Islet of Langerhans (tissue), 1 donor: ENCODE measurements around the gene PINLYP.

ENCODE experiments used
- FAIRE-seq: peaks from one replicate; lab custom pipeline; 2011; peaks lifted over from hg19 to GRCh38; lab: Jason Lieb, UNC

Gene PINLYP

DNA sequence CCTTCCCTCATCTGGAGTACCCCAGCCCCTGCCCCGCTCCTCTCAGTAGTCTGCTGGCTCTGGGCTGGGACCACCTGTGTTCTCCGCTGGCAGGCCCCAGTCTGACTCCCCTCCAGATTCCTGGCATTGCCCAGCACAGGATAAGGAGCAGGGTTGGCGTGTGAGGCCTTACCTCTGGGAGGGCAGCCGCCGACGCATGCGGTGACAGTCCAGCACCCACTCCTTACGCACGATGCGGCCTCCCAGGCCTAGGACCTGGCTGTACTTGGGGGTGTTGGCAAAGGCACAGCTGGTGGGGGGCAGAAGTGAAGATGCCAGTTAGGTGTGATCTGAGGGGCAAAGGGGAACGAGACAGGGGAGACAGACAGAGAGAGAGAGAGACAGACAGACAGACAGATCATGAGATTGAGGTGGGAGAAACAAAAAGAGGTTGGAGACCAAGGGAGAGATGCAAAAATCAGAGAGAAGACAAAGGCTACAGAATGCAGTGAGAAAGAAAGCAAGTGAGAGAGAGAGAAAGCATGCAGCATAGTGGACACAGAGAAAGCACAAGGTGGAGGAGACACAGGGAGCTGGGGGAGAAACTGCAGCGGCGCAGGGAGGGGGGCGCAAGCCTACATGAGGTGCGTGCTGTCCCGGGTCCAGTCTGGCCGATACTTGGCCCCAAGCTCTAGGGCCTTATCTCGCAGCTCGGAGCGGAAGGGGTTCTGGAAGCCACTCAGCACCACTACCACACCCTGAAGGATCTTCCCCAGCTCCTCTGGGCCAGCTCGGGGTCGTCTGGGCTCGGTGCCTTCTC lies 24.0 kb upstream of the PINLYP start:
- FAIRE-seq: no peak

DNA sequence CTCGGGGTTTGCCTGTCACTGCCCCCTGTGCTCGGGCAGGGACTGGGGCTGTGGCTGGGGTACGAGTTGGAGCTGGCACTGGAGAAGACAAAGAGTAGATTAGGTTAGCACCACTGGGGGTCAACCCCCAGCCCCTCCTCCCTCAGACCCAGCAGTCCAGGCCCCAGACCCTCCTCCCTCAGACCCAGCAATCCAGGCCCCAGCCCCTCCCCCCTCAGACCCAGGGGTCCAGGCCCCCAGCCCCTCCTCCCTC lies 23.5 kb upstream of the PINLYP start:
- FAIRE-seq: no peak

DNA sequence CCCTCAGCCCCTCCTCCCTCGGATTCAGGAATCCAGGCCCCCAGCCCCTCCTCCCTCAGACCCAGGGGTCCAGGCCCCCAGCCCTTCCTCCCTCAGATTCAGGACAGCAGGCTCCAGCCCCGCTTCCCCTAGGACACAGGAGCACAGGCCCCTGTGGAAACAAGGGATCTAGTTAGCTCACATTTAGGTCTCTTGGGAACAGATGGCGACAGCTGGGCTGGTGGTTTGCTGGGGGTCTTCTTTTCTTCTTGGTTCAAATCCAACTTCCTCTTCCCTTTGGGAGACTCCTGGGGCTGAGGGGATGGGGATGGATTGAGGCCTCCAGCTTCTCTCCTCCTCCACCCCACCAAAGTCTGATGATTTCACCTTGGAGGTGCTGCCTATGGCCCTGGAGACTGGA lies 23.0 kb upstream of the PINLYP start:
- FAIRE-seq: no peak

DNA sequence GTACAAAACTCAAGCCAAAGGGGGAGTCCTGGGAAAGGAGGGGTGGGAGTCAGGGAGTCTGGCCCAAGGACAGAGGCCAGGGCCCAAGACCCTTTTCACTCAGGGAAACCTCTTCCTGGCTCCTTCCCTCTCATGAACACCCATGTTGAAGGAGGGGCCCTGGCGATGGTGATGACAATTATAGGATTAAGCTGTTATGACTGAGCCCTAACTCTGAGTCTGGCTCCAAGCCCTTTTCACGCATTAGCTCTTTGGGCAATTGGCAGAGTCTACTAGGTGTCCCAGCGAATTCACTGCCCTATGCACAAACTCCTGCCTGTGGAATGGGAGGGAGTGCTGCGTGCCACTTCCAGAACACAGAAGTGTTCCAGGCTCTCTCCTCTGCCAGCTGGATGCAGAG lies 21.9 kb upstream of the PINLYP start:
- no peak for FAIRE-seq

DNA sequence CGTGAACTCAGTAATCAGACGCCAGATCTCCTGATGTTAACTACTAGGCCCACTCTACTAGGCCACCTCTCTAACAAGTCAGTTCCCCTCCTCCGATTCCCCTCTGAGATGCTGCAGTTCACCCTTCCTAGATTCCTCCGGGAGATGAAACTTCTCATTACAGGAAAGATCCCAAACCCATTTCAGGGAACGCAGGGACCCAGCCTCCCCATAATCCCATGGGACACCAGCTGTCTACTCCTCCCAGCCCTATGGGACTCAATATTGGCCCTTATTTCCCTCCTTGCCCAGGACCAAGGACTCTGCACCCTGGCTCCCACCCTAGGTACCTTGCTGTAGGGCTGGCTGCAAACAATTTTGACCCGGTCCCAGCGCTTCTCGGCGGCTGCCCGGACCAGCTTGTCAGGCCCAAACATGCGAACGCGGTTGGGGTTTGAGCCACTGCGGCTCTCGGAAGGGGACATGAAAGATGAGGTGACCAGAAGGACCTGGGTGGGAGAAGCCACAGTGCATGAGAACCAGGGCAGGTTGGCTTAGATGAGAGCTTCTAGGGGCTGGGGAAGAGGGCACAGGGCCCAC lies 21.2 kb upstream of the PINLYP start:
- FAIRE-seq: no peak

DNA sequence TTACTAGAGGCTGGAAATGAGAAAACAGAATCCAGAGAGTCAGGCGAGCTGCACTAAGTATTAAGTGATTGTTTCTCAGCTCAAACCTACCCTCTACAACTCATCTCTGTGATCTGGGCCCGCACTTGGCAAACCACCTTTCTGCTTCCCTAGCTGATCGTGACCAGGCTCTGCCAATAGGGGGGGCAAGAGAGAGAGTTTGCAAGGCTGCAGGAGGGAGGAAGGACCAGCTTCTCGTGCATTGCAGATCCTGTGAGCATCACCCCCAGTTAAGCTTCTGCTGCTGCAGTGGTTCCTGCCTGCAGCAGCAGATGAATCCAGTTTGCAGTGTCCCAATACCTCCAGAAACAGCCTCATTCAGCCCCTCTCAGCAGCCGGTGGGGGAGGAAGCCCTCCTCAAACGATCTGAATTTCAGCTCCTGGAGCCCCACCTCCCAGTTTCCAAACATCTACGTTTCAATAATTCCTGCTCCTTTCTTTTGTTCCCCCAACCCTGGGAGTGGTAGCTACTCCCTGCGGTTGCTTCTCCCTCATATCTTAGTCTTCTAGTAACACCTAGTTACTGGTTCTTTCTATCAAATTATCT lies 20.3 kb upstream of the PINLYP start:
- no peak for FAIRE-seq

DNA sequence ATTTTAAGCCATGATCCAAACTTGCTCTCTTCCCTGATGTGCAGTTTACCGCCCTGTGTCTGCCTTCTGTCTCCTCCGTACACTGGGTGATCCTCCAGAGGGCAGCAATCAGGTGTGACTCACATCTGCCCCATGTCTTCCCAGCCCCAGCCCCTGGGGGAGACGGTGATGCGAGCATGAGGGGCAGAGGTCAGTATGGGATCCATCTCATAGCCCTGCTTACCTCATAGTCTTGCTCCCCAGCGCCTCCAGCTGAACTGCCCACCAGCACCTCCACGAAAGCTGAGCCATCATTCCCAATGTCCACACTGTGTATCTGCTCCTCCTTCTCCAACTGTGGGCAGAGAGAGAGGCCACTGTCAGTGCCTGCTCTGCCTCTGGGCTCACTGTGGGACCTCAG lies 14.9 kb upstream of the PINLYP start:
- FAIRE-seq: no peak

DNA sequence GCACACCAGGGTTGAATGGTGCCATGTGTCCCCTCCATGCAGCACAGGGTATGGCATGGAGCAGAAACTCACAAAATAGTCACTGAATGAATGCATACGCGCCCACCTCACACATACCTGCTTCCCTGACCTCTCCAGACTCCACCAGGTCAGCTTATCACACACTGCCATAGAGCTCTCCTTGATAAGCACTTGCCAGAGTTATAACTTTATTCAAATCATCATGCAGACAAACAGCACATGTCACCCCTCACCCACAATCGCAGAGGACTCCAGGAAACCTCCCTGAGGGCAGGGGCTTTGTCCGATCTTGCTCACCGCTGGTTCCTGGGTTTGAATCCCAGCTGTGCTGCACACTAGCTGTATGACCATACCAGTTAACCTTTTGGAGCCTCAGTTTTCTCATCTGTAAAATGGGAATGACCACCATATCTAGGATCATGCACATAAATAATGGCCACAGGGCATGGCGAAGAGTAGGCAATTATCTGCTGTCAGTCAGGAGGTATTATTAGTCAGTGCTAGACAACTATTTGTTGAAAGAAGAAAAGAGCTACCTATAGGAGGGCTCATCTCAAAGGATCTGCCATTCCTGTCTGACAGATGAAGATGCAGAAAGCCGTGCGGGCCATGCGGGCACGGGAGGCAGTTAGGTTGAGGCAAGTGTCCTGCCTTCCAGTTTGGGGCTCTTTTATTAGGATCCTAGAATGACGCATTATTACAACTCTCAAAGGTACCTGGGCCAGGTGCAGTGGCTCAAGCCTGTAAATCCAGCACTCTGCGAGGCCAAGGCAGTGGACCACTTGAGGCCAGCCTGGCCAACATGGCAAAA lies 14.2 kb upstream of the PINLYP start:
- FAIRE-seq: no peak

DNA sequence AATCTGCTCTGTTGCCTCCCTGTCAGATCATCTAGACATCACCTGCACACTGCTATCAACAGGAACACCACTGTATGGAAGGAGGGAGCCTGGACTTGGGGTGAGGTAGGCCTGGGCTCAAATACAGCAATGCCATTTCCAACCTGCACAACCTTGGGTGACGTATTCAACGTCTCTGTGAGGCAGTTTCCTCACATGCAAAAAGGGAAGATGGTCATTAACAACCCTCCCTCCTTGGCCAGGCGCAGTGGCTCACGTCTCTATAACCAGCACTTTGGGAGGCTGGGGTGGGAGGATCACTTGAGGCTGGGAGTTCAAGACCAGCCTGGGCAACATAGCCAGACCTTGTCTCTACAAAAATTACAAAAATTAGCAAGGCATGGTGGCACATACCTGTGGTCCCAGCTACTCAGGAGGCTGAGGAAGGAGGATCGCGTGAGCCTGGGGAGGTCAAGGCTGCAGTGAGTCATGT lies 13.3 kb upstream of the PINLYP start:
- no peak for FAIRE-seq

DNA sequence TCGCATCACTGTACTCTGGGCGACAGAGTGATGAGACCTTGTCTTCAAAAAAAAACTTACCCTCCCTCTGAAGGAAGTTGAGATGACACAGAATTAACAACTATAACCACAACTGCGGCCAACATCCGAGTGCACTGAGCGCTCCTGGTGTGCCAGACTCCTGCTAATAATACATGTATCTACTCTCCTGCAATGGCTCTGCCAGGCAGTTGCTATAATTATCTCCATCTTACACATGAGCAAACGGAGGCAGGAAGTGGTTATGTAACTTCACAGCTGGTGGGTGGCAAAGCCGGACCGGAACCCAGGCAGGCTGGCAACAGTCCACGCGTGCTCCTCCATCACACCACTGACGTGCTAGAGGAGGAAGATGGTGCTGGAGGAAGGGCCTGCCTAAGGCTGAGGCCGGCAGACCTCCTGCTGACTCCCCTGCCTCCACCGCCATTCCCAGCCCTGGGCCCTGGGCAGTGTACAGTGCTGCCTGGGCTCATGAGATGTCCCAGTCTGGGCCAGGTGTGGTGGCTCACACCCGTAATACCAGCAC lies 12.8 kb upstream of the PINLYP start:
- FAIRE-seq: peak; percentile 71

DNA sequence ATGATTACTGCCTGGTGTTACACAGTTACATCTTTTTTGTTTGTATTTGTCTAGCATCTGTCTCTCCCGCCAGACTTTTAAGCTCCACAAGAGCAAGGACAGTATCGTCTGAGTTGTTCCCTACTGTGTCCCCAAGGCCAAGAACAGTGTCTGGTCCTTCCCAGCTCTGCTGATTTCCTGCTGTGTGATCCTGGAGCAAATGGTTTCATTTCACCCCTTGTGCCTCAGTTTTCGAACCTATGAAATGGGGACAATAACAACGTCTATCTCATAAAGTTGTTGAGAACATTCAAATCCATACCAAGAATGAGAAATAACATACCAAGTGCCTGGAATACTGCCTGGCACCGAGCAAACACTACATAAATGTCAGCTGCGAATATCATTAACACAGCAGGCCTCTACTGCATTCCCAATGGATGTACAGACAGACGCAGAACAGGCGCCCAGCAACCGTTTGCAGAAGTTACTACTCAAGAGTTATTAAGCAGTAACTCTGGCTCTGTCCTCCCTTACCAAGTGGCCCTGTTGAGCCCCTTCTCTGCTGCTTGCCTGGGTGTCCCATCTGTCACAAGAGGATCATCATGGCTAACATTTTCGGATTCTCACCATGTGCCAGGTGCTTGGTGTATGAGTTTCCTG lies 11.7 kb upstream of the PINLYP start:
- no peak for FAIRE-seq

DNA sequence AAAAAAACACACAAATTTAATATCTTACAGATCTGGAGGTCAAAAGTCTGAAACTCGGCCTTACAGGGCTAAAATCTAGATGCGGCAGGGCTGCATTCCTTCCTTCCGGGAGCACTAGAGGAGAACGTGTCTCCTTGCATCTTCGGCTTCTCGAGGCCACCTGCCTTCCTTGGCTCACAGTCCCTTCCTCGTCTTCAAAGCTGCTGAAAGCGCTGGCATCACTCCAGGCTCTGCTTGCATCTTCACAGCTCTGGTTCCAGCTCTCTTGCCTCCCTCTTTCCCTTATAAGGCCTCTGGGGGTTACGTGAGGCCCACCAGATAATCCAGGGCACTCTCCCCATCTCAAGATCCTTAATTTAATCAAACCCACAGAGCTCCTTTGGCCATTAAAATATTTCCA lies 10.8 kb upstream of the PINLYP start:
- FAIRE-seq: no peak

DNA sequence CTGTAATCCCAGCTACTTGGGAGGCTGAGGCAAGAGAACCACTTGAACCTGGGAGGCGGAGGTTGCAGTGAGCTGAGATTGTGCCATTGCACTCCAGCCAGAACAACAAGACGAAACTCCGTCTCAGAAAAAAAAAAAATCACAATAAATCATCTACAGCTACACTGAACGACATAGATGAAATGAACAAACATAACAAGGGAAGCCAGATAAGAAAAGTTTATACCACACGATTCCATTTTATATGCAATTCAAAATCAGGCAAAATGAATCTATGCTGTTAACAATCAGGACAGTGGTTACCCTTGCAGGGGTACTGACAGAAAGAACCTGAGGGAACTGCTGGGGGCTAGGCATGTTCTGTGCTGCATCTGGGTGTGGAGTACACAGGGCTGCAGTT lies 5.9 kb upstream of the PINLYP start:
- no peak for FAIRE-seq

DNA sequence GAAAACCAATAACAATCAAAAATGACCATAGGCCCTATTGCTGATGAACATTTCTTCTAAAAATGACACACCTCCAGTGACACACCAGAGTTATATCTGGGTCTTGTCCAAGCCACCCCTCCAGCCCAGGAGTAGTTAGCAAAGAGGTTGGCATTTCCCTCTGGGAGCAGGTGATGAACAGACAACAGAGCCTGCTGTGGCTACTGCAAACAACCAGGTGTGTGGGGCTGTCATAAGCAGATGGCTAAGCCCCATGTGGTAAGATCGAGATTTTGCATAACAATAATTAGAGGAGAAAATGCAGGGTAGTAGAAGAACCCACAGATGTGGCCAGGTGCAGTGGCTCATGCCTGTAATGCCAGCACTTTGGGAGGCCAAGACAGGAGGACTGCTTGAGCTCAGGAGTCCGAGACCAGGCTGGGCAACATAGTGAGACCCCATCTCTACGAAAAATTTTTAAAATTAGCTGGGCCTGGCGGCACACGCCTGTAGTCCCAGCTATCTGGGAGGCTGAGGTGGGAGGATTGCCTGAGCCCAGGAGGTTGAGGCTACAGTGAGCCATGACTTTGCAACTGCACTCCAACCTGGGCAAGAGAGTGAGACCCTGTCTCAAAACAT lies 5.3 kb upstream of the PINLYP start:
- FAIRE-seq: no peak

DNA sequence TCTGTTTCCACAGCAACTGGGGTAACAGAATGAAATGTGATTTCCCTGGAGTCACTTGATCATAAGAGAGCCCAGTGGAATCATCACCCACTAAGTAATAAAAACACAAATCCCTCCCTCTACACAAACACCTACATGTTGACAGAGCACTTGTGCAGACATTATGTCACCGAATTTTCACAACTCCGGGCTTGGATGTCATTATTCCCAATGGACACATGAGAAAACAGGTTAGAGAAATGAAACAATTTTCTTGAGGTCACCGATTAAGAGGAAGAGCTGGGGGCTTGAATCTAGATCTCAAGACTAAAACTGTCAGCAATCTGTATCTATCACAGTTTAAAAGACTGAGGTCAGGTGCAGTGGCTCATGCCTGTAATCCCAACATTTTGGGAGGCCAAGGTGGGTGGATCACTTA lies 3.4 kb upstream of the PINLYP start:
- peak; percentile 98 for FAIRE-seq

DNA sequence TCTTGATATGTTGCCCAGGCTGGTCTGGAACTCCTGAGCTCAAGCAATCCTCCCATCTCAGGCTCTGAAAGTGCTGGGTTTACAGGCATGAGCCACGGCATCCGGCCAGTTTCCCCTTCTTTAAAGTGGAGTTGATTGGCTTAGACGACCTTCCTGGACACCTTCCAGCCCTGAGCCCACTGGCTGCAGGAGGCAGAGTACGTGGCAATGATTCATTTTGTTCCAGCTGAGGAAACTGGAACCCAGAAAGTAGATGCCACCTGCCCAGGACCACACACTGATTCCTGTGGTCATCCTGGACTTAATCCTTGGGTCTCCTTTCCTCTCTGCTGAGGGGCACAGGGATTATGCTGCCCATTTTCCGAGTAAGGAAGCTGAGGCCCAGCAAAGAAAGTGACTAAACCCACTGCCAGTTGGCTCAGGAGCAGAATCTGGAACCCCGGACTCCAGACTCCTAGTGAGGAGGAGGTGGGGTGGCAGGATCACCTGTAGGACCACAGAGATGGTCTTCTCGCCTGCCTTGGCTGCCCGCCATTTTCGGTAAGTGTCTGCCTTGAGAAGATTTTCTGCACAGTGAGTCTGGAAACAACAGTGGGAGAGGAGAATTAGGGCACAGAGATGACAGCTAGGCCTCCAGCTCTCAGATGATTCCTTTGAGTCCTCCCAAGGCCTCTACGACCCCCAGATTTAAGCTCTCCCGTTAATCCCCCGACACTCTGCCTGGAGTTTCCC lies 1.0 kb upstream of the PINLYP start:
- no peak for FAIRE-seq

DNA sequence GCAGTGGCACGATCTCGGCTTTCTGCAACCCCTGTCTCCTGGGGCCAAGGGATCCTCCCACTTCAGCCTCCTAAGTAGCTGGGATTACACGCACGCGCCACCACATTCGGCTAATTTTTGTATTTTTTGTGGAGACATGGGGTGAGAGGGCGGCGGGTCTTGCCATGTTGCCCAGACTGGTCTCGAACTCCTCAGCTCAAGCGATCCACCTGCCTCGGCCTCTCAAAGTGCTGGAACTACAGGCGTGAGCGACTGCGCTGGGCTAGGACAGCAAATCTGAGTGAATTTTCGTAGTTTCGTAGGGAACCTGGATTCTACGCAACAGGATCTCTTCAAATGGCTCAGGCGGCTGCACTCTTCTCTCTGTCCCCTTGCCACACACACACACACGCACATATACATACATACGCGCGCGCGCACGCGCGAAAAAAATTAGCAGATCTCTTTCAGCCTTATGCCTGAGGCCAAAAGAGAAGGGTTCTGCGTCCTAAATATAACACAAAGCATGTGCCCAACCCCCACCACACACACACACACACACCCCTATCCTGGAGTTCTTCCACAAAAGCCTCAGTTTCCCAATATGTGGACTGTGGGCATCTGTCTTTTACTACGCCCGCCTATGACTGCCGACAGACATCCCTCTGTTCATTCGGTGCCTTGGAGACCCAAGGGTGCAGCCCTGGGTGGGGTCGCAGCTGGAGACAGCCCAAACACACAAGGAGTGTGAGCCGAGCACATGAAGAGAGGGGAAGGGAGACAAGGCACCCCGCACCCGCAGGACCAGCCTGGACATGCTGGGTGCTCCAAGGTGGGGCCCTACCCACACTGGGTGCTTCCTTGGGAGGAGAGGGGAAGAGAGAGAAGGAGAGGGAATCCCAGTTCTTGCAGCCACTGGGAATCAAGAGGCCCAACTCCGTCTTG lies 616 bp downstream of the PINLYP start:
- FAIRE-seq: no peak

DNA sequence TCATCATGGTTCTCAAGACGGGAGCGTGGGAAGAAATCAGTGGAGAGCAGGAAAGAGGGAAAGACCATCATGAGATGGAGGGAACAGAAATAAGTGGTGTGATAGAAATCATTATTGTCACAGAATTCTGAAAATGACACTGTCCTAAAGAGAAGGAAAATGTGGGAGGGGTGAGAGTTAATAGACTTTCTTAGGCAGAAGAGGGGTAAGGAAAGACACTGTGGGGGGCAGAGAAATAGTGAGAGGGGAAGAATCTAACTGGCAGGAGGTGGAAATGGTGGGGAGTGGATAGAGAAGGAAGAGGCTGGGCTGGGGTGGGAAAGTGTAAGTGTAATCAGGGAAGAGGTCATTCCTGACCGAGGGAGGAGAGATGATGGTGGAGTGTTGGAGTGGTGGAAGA lies 3.2 kb downstream of the PINLYP start:
- no peak for FAIRE-seq

DNA sequence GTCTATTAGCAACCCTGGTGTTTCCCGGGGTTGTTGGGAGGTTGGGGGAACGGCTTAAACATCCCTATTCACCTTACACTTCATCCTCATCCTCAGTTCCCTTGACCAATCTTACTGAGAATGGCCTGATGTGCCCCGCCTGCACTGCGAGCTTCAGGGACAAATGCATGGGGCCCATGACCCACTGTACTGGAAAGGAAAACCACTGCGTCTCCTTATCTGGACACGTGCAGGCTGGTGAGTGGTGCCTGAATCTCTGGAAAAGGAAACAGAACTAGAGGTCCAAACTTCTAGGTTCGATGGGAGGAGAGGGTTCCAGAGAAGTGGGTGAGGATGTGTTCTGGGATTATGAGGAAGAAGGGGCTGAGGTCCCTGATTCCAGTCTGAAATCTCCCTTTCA lies 5.9 kb downstream of the PINLYP start:
- FAIRE-seq: no peak

DNA sequence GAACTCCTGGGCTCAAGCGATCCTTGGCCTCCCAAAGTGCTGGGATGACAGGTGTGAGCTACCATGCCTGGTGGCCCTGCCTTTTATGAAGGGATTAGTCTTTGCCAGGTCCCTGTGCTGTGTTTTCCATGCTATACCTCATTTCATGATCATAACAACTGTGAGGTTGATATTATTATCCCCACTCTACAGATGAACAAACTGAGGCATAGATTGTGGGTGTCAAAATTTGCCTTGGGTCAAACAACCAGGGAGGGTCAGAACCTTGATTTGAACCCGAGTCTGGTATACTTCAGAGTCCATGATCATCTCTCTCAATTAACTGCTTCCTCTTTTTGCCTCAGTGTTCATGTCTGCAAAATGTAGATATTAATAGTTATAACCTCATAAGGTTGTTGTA lies 6.9 kb downstream of the PINLYP start:
- FAIRE-seq: no peak
